GM12878 (cell line): Measurements from ENCODE around the gene METRNL. TPM values are rescaled to one million over a fixed set of nuclear protein-coding genes. Genes with fewer than 3 reads are reported as not detected.

Experiments used
- BCL11A ChIP-seq: IDR thresholded peaks from 2 replicates; pipeline ENCODE4 v1.6.1; 2011; ENCODE audit warnings: low read depth, low read length
- BHLHE40 ChIP-seq, 2 experiments: fragments of 450-650 bp in 1 of 2; IDR thresholded peaks; 2 replicates each; pipeline ENCODE4 v1.6.1; 2011 to 2017; ENCODE audit warnings: low read depth in 2 of 2, borderline replicate concordance in 1 of 2, improper control_type of control experiment in 1 of 2, low read length in 1 of 2, mild to moderate bottlenecking in 1 of 2
- EGR1 ChIP-seq, 2 experiments: IDR thresholded peaks; 1 replicate in 1 of 2; 2 replicates in 1 of 2; pipeline ENCODE4 v1.6.1; 2011 to 2012; ENCODE audit warnings: low read depth in 2 of 2, low read length in 2 of 2, borderline replicate concordance in 1 of 2, mild to moderate bottlenecking in 1 of 2, moderate library complexity in 1 of 2
- HDAC6 ChIP-seq: fragments of 200-600 bp; sonication (generic); IDR thresholded peaks from one replicate; pipeline ENCODE4 v1.8.0; 2017; ENCODE audit warnings: antibody characterized with exemption; ENCODE audit not compliant: unreplicated experiment
- MYB ChIP-seq: fragments of 150-350 bp; IDR thresholded peaks from 2 replicates; pipeline ENCODE4 v1.6.1; 2014; ENCODE audit warnings: mild to moderate bottlenecking, low read depth, low read length, borderline replicate concordance
- NFYB ChIP-seq: IDR thresholded peaks from 2 replicates; pipeline ENCODE4 v1.6.1; 2011; ENCODE audit warnings: low read depth, mild to moderate bottlenecking, low read length, improper control_type of control experiment, moderate library complexity; ENCODE audit not compliant: insufficient read depth
- polyA plus RNA-seq, 11 experiments: library from polyadenylated mRNA; depleted of rRNA in 4 of 11; unstranded in 6 of 11; stranded (reverse) in 5 of 11; fragments of >200 nt; fragmentation: Nextera tagmentation in 4 of 11; fragmentation: Illumina TruSeq in 1 of 11; extraction: Ambion mirVana in 4 of 11; extraction: Trizol in 1 of 11; gene quantifications; 1 replicate in 1 of 11; 2 replicates in 10 of 11; pipeline versions ENCODE4 v1.2.1 to v1.2.3, GENCODE V29; 2011 to 2016; ENCODE audit warnings: inconsistent platforms in 2 of 11, missing spikeins in 2 of 11, low read depth in 1 of 11
- total RNA-seq, 4 experiments: library from RNA; depleted of rRNA in 3 of 4; stranded (reverse); fragments of >200 nt in 3 of 4; fragmentation: Illumina TruSeq in 1 of 4; extraction: Trizol in 1 of 4; gene quantifications; 2 replicates each; pipeline versions ENCODE4 v1.2.1 to v1.2.3, GENCODE V29; 2013 to 2021
- TF ChIP-seq, protein P1 (sequence below): IDR thresholded peaks from 2 replicates; pipeline ENCODE4 v1.6.1; 2012; ENCODE audit warnings: low read length, inconsistent platforms
- TF ChIP-seq, protein P2 (sequence below): fragments of 450-650 bp; IDR thresholded peaks from 2 replicates; pipeline ENCODE4 v1.6.1; 2017; ENCODE audit warnings: mild to moderate bottlenecking
- TF ChIP-seq, protein P3 (sequence below): fragments of 450-650 bp; formaldehyde crosslinking; IDR thresholded peaks from 2 replicates; pipeline ENCODE4 v1.4.0; 2020; ENCODE audit warnings: mild to moderate bottlenecking, moderate library complexity
- TF ChIP-seq, protein P4 (sequence below): fragments of 450-650 bp; IDR thresholded peaks from 2 replicates; pipeline ENCODE4 v1.6.1; 2016; ENCODE audit warnings: mild to moderate bottlenecking, moderate library complexity, borderline replicate concordance
- TF ChIP-seq, protein P5 (sequence below), 3 experiments: IDR thresholded peaks in 2 of 3; conservative IDR thresholded peaks in 1 of 3; 2 replicates each; pipeline ENCODE4 v1.5.1; 2011; ENCODE audit warnings: low read depth in 3 of 3, low read length in 3 of 3, mild to moderate bottlenecking in 3 of 3, control low read depth in 2 of 3, moderate library complexity in 2 of 3, inconsistent platforms in 1 of 3, mixed read lengths in 1 of 3; ENCODE audit not compliant: control insufficient read depth in 2 of 3, insufficient read depth in 1 of 3; ENCODE audit errors: extremely low read depth in 1 of 3
- TF ChIP-seq, protein P6 (sequence below): fragments of 450-650 bp; IDR thresholded peaks from 2 replicates; pipeline ENCODE4 v1.6.1; 2014; ENCODE audit warnings: mild to moderate bottlenecking

Gene METRNL
- total and polyA plus RNA-seq, 10 of the 15 experiments (the other 5 are each of a cell fraction or from before 2014, with no cell fraction given) = 0.05 to 3.7 (median 0.48) TPM; not detected in 2

DNA sequence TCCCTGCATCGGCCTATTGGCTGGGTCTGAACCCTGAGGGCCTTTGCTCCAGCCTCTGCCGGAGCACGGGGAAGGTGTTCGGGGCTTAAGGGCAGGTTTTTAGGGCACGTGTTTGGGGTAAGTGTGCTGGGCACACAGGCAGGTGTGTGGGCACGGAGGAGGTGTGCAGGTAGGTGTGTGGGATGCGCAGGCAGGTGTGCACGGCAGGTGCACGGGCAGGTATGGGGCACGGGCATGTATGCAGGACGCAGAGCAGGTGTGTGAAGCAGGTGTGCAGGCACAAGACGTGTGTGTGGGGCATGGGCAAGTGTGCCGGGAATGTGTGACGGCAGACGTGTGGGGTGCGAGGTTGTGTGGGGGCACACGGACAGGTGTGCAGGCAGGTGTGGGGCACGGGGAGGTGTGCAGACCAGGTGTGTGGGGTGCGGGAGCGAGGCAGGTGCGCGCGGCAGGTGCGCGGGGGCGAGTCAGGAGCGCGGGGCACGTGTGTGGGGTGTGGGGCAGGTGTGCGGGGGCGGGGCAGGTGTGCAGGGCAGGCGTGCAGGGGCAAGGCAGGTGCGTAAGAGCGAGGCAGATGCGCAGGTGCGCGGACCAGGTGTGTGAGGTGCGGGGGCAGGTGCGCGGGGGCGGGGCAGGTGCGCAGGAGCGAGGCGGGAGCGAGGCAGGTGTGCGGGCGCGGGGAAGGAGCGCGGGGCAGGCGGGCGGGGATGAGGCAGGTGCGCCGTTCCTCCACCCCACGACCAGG, 28.6 kb upstream of the METRNL start (continued):
- TF ChIP-seq, protein P1, sequence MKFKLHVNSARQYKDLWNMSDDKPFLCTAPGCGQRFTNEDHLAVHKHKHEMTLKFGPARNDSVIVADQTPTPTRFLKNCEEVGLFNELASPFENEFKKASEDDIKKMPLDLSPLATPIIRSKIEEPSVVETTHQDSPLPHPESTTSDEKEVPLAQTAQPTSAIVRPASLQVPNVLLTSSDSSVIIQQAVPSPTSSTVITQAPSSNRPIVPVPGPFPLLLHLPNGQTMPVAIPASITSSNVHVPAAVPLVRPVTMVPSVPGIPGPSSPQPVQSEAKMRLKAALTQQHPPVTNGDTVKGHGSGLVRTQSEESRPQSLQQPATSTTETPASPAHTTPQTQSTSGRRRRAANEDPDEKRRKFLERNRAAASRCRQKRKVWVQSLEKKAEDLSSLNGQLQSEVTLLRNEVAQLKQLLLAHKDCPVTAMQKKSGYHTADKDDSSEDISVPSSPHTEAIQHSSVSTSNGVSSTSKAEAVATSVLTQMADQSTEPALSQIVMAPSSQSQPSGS = no peak
- no peak for TF ChIP-seq HDAC6
- TF ChIP-seq BCL11A = no peak
- peak in 1 of 2 experiments; percentile 16; a peak in 1 of 4 replicates for TF ChIP-seq BHLHE40 (IDR thresholded peaks at IDR 0.05; ENCODE audit: borderline replicate concordance in 1 of 2, low read depth in 2 of 2, low read length in 1 of 2)
- TF ChIP-seq EGR1 (IDR thresholded peaks at IDR 0.05; ENCODE audit: borderline replicate concordance in 1 of 2, low read depth in 2 of 2, low read length in 2 of 2) = peak in 1 of 2 experiments; percentile 62; a peak in 2 of 3 replicates
- TF ChIP-seq, protein P2, sequence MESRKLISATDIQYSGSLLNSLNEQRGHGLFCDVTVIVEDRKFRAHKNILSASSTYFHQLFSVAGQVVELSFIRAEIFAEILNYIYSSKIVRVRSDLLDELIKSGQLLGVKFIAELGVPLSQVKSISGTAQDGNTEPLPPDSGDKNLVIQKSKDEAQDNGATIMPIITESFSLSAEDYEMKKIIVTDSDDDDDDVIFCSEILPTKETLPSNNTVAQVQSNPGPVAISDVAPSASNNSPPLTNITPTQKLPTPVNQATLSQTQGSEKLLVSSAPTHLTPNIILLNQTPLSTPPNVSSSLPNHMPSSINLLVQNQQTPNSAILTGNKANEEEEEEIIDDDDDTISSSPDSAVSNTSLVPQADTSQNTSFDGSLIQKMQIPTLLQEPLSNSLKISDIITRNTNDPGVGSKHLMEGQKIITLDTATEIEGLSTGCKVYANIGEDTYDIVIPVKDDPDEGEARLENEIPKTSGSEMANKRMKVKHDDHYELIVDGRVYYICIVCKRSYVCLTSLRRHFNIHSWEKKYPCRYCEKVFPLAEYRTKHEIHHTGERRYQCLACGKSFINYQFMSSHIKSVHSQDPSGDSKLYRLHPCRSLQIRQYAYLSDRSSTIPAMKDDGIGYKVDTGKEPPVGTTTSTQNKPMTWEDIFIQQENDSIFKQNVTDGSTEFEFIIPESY = no peak
- no peak for TF ChIP-seq NFYB
- TF ChIP-seq, protein P3, sequence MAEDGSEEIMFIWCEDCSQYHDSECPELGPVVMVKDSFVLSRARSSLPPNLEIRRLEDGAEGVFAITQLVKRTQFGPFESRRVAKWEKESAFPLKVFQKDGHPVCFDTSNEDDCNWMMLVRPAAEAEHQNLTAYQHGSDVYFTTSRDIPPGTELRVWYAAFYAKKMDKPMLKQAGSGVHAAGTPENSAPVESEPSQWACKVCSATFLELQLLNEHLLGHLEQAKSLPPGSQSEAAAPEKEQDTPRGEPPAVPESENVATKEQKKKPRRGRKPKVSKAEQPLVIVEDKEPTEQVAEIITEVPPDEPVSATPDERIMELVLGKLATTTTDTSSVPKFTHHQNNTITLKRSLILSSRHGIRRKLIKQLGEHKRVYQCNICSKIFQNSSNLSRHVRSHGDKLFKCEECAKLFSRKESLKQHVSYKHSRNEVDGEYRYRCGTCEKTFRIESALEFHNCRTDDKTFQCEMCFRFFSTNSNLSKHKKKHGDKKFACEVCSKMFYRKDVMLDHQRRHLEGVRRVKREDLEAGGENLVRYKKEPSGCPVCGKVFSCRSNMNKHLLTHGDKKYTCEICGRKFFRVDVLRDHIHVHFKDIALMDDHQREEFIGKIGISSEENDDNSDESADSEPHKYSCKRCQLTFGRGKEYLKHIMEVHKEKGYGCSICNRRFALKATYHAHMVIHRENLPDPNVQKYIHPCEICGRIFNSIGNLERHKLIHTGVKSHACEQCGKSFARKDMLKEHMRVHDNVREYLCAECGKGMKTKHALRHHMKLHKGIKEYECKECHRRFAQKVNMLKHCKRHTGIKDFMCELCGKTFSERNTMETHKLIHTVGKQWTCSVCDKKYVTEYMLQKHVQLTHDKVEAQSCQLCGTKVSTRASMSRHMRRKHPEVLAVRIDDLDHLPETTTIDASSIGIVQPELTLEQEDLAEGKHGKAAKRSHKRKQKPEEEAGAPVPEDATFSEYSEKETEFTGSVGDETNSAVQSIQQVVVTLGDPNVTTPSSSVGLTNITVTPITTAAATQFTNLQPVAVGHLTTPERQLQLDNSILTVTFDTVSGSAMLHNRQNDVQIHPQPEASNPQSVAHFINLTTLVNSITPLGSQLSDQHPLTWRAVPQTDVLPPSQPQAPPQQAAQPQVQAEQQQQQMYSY (CRISPR knock-in tag) = no peak
- TF ChIP-seq, protein P4, sequence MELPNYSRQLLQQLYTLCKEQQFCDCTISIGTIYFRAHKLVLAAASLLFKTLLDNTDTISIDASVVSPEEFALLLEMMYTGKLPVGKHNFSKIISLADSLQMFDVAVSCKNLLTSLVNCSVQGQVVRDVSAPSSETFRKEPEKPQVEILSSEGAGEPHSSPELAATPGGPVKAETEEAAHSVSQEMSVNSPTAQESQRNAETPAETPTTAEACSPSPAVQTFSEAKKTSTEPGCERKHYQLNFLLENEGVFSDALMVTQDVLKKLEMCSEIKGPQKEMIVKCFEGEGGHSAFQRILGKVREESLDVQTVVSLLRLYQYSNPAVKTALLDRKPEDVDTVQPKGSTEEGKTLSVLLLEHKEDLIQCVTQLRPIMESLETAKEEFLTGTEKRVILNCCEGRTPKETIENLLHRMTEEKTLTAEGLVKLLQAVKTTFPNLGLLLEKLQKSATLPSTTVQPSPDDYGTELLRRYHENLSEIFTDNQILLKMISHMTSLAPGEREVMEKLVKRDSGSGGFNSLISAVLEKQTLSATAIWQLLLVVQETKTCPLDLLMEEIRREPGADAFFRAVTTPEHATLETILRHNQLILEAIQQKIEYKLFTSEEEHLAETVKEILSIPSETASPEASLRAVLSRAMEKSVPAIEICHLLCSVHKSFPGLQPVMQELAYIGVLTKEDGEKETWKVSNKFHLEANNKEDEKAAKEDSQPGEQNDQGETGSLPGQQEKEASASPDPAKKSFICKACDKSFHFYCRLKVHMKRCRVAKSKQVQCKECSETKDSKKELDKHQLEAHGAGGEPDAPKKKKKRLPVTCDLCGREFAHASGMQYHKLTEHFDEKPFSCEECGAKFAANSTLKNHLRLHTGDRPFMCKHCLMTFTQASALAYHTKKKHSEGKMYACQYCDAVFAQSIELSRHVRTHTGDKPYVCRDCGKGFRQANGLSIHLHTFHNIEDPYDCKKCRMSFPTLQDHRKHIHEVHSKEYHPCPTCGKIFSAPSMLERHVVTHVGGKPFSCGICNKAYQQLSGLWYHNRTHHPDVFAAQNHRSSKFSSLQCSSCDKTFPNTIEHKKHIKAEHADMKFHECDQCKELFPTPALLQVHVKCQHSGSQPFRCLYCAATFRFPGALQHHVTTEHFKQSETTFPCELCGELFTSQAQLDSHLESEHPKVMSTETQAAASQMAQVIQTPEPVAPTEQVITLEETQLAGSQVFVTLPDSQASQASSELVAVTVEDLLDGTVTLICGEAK = no peak
- TF ChIP-seq, protein P5, sequence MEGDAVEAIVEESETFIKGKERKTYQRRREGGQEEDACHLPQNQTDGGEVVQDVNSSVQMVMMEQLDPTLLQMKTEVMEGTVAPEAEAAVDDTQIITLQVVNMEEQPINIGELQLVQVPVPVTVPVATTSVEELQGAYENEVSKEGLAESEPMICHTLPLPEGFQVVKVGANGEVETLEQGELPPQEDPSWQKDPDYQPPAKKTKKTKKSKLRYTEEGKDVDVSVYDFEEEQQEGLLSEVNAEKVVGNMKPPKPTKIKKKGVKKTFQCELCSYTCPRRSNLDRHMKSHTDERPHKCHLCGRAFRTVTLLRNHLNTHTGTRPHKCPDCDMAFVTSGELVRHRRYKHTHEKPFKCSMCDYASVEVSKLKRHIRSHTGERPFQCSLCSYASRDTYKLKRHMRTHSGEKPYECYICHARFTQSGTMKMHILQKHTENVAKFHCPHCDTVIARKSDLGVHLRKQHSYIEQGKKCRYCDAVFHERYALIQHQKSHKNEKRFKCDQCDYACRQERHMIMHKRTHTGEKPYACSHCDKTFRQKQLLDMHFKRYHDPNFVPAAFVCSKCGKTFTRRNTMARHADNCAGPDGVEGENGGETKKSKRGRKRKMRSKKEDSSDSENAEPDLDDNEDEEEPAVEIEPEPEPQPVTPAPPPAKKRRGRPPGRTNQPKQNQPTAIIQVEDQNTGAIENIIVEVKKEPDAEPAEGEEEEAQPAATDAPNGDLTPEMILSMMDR (IDR thresholded peaks at IDR 0.05 in 2 of 3, conservative IDR thresholded peaks at IDR 0.05 in 1 of 3; ENCODE audit: control insufficient read depth in 2 of 3, extremely low read depth in 1 of 3, insufficient read depth in 1 of 3, low read depth in 3 of 3, low read length in 3 of 3) = no peak
- TF ChIP-seq, protein P6, sequence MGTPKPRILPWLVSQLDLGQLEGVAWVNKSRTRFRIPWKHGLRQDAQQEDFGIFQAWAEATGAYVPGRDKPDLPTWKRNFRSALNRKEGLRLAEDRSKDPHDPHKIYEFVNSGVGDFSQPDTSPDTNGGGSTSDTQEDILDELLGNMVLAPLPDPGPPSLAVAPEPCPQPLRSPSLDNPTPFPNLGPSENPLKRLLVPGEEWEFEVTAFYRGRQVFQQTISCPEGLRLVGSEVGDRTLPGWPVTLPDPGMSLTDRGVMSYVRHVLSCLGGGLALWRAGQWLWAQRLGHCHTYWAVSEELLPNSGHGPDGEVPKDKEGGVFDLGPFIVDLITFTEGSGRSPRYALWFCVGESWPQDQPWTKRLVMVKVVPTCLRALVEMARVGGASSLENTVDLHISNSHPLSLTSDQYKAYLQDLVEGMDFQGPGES = no peak
- no peak for TF ChIP-seq MYB
